ENCODE data around the gene POM121C. TPM values are rescaled to one million over a fixed set of nuclear protein-coding genes. Genes with fewer than 3 reads are reported as not detected.
"Not testable (repeated sequence)": the region's sequence is repeated elsewhere in the genome, so short reads cannot be mapped to it uniquely, and the experiment has no call there.

The POM121C gene
- total RNA-seq, result 17.9 TPM
- long read RNA-seq, partial matches to known transcripts, result 31 of 42 reads
- long read RNA-seq, other reads (novel, unspliced or antisense), result 11 of 42 reads

- intact Hi-C loops (cut with DNase I), result not testable (repeated sequence)
- ATAC-seq (ENCODE audit: poor library complexity), result peak; percentile 100
- DNase-seq, result peak; percentile 96
Measured at GRCh38 chr7:75485979-75486643, at the start of gene POM121C. Gene POM121C, minus strand, starts transcription at chr7:75486299. Its CDS starts 44,803 bp downstream, at chr7:75441496.

- no peak for DNase-seq
- no peak for ATAC-seq (ENCODE audit: poor library complexity)
- intact Hi-C loops (cut with DNase I), result no loop called here
Measured at GRCh38 chr7:75534727-75535307, 48.7 kb upstream of the POM121C start.

- no peak for DNase-seq
- no peak for ATAC-seq (ENCODE audit: poor library complexity)
Measured at GRCh38 chr7:75533926-75534325, 47.8 kb upstream of the POM121C start.

GRCh38 chr7:75532639-75533038, 46.5 kb upstream of the POM121C start:
- intact Hi-C loops (cut with DNase I), result no loop called here
- DNase-seq (no peak), ATAC-seq (ENCODE audit: poor library complexity) (no peak)

More at GRCh38 chr7:75533926-75534325, 47.8 kb upstream of the POM121C start:
- intact Hi-C loops (cut with DNase I), result no loop called here

- no peak for ATAC-seq (ENCODE audit: poor library complexity)
- intact Hi-C loops (cut with DNase I), result no loop called here
- no peak for DNase-seq
Measured at GRCh38 chr7:75531359-75531821, 45.3 kb upstream of the POM121C start.

GRCh38 chr7:75527224-75527722, 41.2 kb upstream of the POM121C start:
- intact Hi-C loops (cut with DNase I); ATAC-seq (ENCODE audit: poor library complexity); DNase-seq: not testable (repeated sequence)

- intact Hi-C loops (cut with DNase I); DNase-seq; ATAC-seq (ENCODE audit: poor library complexity): not testable (repeated sequence)
Measured at GRCh38 chr7:75521727-75522126, 35.6 kb upstream of the POM121C start.

GRCh38 chr7:75518842-75519241, 32.7 kb upstream of the POM121C start:
- intact Hi-C loops (cut with DNase I); ATAC-seq (ENCODE audit: poor library complexity); DNase-seq: not testable (repeated sequence)

- intact Hi-C loops (cut with DNase I); ATAC-seq (ENCODE audit: poor library complexity); DNase-seq: not testable (repeated sequence)
Measured at GRCh38 chr7:75509033-75509432, 22.9 kb upstream of the POM121C start.

- ATAC-seq (ENCODE audit: poor library complexity); DNase-seq; intact Hi-C loops (cut with DNase I): not testable (repeated sequence)
Measured at GRCh38 chr7:75492020-75492419, 5.9 kb upstream of the POM121C start, which contains the start of gene SPDYE5. Gene SPDYE5, plus strand, starts transcription at chr7:75492320. Its CDS starts 1,728 bp downstream, at chr7:75494048.

GRCh38 chr7:75485355-75485978, 632 bp downstream of the POM121C start:
- DNase-seq, result peak; percentile 38
- intact Hi-C loops (cut with DNase I); ATAC-seq (ENCODE audit: poor library complexity): not testable (repeated sequence)

GRCh38 chr7:75480313-75480712, 5.8 kb downstream of the POM121C start:
- ATAC-seq (ENCODE audit: poor library complexity); DNase-seq; intact Hi-C loops (cut with DNase I): not testable (repeated sequence)

GRCh38 chr7:75477457-75477856, 8.6 kb downstream of the POM121C start:
- peak; percentile 22 for ATAC-seq (ENCODE audit: poor library complexity)
- intact Hi-C loops (cut with DNase I); DNase-seq: not testable (repeated sequence)

GRCh38 chr7:75470166-75470565, 15.9 kb downstream of the POM121C start:
- ATAC-seq (ENCODE audit: poor library complexity); intact Hi-C loops (cut with DNase I); DNase-seq: not testable (repeated sequence)

GRCh38 chr7:75460541-75460940, 25.6 kb downstream of the POM121C start:
- intact Hi-C loops (cut with DNase I); DNase-seq: not testable (repeated sequence)
- peak; percentile 39 for ATAC-seq (ENCODE audit: poor library complexity)

- DNase-seq; ATAC-seq (ENCODE audit: poor library complexity); intact Hi-C loops (cut with DNase I): not testable (repeated sequence)
Measured at GRCh38 chr7:75458034-75458433, 28.1 kb downstream of the POM121C start.

- intact Hi-C loops (cut with DNase I); ATAC-seq (ENCODE audit: poor library complexity); DNase-seq: not testable (repeated sequence)
Measured at GRCh38 chr7:75456403-75456802, 29.7 kb downstream of the POM121C start.

- DNase-seq; intact Hi-C loops (cut with DNase I): not testable (repeated sequence)
- ATAC-seq (ENCODE audit: poor library complexity), result peak; percentile 84
Measured at GRCh38 chr7:75452494-75452955, 33.6 kb downstream of the POM121C start.

- ATAC-seq (ENCODE audit: poor library complexity); intact Hi-C loops (cut with DNase I); DNase-seq: not testable (repeated sequence)
Measured at GRCh38 chr7:75449946-75450345, 36.2 kb downstream of the POM121C start.

All from Right ventricle myocardium superior (tissue), 1 donor.